Measurements from ENCODE around the gene IFI30. TPM values are rescaled to one million over a fixed set of nuclear protein-coding genes. Genes with fewer than 3 reads are reported as not detected.
A peak's percentile ranks its signal among the peaks of the same experiment; 100 is the strongest.

The IFI30 gene
- total RNA-seq, 4 donors from 2014 or later, result 10.0 to 50.8 (median 32.8) TPM

- 13% methylated on average over 14 of the region's 33 CpGs; no CpG with 5 or more reads in 1 of the 2 donors for WGBS, 2 donors (ENCODE audit: low coverage in 1 of 2)
- intact Hi-C loops (cut with DNase I; ENCODE audit: low total_unique reads) (no loop called here), in situ Hi-C loops (cut with MboI; ENCODE audit: low pct_ligation_motif_present in 1 of 4, low pct_unique_long_range_greater_than_20kb in 1 of 4, low sequenced_read_pairs in 3 of 4) (loop anchor here in 1 of 4 donors (25.0 kb wide), 1 partner anchor 117 kb away; the partner anchor contains the start of gene PGPEP1)
These were observed 47.1 kb downstream of the IFI30 start for GRCh38 chr19:18220632-18221275.

DNA sequence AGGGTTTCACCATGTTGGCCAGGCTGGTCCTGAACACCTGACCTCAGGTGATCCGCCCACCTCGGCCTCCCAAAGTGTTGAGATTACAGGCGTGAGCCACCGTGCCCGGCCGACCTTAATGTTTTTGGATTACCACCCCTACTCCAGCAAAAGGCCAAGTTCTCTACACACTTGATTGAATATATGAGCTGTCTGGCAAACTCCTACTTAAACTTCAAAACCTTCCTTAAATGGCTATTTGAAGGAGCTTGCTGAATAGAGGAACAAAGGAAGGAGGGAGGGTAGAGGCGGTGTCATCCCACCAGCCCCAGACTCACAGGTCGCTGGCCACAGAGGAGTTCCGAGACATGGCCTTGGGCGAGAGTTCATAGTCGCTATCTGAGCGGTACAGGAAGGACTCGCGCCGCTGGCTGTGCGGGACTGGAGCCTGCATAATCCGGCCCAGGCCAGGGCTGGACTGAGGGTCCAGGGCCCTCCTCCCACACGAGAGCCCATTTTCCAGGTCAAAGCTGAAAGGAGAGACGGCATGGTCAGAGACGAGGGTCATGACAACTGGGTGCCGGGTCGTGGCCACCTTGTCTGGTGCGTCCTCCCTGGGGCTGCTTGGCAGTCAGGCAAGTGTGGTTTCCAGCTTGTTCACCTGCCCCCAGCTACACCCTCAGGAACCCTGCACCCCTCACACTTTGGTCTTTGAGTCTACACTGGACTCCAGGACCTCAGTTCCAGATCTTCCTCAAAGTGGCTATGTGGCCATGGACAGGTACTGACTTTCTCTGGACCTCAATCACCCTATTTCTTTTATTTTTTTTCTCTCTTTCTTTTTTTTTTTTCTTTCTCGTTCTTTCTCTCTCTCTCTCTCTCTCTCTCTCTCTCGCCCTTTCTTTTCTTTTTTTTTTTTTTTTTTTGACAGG, 48.5 kb downstream of the IFI30 start:
- H3K9me3 ChIP-seq, result no peaks in the 10 kb centered on the region
- no peak overlapping the region for H3K4me3 ChIP-seq
- H3K4me1 ChIP-seq, result peaks cover 7 to 30% (median 16%) of the 10 kb centered on the region in 4 donors
- in situ Hi-C loops (cut with MboI; ENCODE audit: low pct_ligation_motif_present in 1 of 4, low pct_unique_long_range_greater_than_20kb in 1 of 4, low sequenced_read_pairs in 3 of 4), result loop anchor here in 1 of 4 donors (25.0 kb wide), 1 partner anchor 115 kb away; the partner anchor contains the start of gene PGPEP1
- H3K27ac ChIP-seq, result no peak overlapping the region
- peaks cover 51% of the 10 kb centered on the region for H3K27me3 ChIP-seq
- no peak for DNase-seq
- no peak for TF ChIP-seq POLR2A (IDR thresholded peaks at IDR 0.05)
- no peak for TF ChIP-seq POLR2AphosphoS5 (IDR thresholded peaks at IDR 0.05)
- TF ChIP-seq EP300 (IDR thresholded peaks at IDR 0.05; ENCODE audit: low read depth), result no peak
- no peak for TF ChIP-seq CTCF (IDR thresholded peaks at IDR 0.05)
- H3K36me3 ChIP-seq, result no peaks in the 10 kb centered on the region
- intact Hi-C loops (cut with DNase I; ENCODE audit: low total_unique reads), result no loop called here
- 53 to 85% methylated on average over 2 to 25 of the region's 25 CpGs for WGBS, 2 donors (ENCODE audit: low coverage in 1 of 2)

More at GRCh38 chr19:18220632-18221275, 47.1 kb downstream of the IFI30 start:
- TF ChIP-seq CTCF (IDR thresholded peaks at IDR 0.05) (no peak), EP300 (IDR thresholded peaks at IDR 0.05; ENCODE audit: low read depth) (no peak)
- Histone ChIP-seq H3K27ac (no peak overlapping the region), H3K36me3 (no peaks in the 10 kb centered on the region), H3K4me3 (no peak overlapping the region), H3K27me3 (peaks cover 38% of the 10 kb centered on the region), H3K9me3 (no peaks in the 10 kb centered on the region), H3K4me1 (peaks cover 0 to 21% (median 13%) of the 10 kb centered on the region in 4 donors)
- DNase-seq, result no peak

GRCh38 chr19:18223860-18224524, 50.4 kb downstream of the IFI30 start:
- peak; percentile 49 for DNase-seq
- in situ Hi-C loops (cut with MboI; ENCODE audit: low pct_ligation_motif_present in 1 of 4, low pct_unique_long_range_greater_than_20kb in 1 of 4, low sequenced_read_pairs in 3 of 4) (loop anchor here in 1 of 4 donors (25.0 kb wide), 1 partner anchor 113 kb away; the partner anchor contains the start of gene PGPEP1), intact Hi-C loops (cut with DNase I; ENCODE audit: low total_unique reads) (no loop called here)
- peak overlapping the region in 2 of 4 donors; percentile 33 to 34 for H3K27ac ChIP-seq
- peaks cover 7 to 30% (median 16%) of the 10 kb centered on the region in 4 donors for H3K4me1 ChIP-seq
- TF ChIP-seq POLR2AphosphoS5 (IDR thresholded peaks at IDR 0.05), result no peak
- TF ChIP-seq POLR2A (IDR thresholded peaks at IDR 0.05), result no peak
- no peak for TF ChIP-seq EP300 (IDR thresholded peaks at IDR 0.05; ENCODE audit: low read depth)
- no peak for TF ChIP-seq CTCF (IDR thresholded peaks at IDR 0.05)
- H3K36me3 ChIP-seq, result no peaks in the 10 kb centered on the region
- peaks cover 69% of the 10 kb centered on the region for H3K27me3 ChIP-seq
- H3K9me3 ChIP-seq, result no peaks in the 10 kb centered on the region
- 9 to 21% methylated on average over 8 to 32 of the region's 39 CpGs for WGBS, 2 donors (ENCODE audit: low coverage in 1 of 2)
- peak overlapping the region in 3 of 4 donors; percentile 15 to 51 (median 30) for H3K4me3 ChIP-seq
